ENCODE data around the gene ATP2A3.

Gene ATP2A3

DNA sequence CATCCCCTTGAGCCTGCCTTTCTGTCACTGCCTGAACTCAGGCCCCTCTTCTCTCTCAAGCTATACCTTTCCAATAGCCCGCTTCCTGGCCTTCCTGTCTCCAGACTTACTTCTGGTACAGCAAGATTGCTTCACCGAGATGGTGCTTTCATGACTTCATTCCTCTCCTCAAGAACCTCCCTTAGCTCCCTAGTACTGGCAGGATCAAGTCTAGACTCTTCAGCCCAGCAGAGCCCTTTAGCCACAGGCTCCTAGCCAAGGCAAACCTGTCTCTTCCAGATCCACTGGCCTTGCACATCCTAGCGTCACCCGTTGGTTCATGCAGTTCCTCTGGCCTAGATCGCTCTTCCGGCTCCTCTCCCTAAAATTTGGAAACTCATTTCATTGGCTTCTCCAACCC, 6.4 kb upstream of the ATP2A3 start:
- DNase-seq: no peak

DNA sequence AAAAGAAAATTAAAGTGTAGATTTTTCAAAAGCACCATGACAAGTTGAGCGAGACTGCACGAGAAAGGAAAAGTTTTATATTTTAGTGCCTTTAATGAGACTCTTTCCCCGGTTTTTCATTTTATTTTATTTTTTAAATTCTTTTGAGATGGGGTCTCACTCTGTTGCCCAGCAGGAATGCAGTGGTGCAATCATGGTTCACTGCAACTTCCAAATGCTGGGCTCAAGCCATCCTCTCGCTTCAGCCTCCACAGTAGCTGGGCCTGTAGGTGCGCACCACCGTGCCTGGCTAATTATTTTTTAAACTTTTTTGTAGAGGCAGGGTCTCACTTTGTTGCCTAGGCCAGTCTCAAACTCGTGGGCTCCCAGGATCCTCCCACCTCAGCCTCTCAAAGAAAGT, 5.7 kb upstream of the ATP2A3 start:
- no peak for DNase-seq

DNA sequence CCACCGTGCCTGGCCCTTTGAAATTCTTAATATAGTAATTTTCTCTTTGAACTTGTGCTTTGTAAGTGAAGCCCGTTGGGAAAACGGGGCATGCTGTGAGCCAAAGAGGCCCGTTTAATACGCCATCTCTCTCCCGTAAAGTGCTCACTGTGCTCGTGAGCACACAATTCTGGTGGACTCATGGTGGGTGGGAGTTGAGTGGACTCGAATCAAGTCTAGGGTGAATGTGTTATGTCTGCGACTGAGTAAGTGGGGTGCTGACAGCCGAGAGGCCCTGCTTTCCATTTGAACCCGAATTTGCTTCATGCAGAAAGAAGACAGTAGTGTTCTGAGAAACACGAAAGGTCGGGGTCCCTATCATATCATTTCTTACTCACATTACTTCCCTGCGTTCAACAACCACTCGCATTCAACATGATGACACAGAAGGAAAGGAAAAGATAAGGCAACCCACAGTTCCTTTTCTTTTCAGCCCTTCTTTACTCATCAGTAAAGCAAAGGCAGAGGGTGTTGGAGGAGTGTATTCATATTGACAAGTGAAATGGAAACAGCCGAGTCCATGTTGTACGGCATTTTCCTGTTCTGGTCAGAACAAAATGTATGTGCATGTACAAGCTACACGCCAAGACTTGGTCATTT, 4.8 kb upstream of the ATP2A3 start:
- no peak for DNase-seq

DNA sequence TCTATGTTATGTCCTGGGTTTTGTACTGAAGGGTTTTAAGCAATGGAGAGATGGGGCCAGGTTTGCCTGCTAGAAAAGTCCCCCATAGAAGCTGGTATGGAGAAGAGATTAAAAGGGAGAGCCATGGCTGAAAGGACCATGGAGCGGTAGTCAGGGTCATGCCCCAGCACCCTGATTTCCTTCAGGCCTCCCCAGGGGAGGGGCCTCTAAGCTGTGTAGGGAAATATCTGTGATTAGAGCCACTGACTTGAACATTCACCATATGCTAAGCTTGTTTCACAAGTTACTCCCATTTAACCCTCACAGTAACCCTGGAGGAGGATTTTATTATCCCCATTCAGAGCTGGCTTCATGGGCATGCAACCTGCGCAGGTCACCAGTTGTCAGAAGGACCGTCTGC, 3.8 kb upstream of the ATP2A3 start:
- DNase-seq: no peak

DNA sequence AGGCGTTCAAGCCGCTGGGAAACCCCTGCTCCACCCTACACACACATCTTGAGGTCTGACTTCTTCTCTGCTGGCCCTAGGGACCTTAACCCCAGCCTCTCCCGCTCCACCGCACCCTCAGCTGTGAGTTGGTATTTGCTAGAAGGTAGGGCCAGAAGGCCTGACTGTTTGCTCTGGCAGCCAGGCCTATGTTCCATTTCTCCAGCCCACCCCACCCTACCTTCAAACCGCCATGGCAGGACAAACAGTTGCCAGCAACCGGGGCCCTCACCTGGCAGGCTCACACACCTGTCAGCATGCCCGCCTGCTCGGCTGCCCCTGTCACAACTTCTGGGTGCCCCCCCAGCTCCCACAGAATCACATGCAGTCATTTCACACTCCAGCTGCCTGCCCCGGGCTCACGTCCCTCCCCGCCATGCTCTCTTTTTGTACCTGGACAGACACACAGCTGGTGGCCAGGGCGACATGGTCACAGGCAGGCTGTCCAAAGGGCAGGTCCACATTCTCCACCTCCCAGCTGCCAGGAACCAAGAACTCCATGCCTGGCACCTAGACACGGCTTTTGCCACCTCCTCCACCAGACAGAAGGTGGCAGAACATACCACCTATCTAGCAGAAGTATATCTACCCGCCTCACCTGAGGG, 2.6 kb upstream of the ATP2A3 start:
- no peak for DNase-seq

DNA sequence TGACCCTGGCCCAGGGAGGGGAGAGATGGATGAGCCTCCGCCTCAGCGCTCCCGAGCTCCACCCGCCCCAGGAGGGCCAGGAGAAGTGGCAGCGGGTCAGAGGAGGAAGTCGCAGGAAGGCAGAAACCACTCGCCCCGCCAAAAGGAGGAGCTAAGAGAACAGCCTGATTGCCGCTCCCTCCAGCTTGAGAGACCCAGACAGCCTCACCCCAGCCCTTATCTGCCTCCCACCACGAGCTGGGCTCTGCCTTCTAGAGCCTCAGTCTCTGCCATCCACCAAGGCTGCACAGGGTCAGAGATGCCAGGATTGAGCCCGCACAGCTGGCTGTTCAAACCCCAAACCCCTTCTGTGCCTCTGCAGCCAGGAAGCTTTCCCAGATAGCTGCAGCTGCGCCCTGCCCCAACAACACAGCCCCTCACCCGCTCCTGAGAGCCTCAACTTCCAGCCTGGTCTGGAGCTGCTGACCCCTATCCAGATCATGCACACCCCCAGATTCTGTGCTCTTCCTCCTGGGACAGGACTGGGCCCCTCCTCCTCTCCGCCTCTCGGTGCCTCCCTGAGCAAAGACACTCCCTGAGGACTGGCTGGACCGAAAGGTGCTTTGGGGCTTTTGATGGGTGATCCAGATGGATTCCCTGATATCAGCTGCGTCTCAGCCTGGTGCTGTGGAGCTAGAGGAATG, 1.0 kb upstream of the ATP2A3 start:
- peak; percentile 28 for DNase-seq

DNA sequence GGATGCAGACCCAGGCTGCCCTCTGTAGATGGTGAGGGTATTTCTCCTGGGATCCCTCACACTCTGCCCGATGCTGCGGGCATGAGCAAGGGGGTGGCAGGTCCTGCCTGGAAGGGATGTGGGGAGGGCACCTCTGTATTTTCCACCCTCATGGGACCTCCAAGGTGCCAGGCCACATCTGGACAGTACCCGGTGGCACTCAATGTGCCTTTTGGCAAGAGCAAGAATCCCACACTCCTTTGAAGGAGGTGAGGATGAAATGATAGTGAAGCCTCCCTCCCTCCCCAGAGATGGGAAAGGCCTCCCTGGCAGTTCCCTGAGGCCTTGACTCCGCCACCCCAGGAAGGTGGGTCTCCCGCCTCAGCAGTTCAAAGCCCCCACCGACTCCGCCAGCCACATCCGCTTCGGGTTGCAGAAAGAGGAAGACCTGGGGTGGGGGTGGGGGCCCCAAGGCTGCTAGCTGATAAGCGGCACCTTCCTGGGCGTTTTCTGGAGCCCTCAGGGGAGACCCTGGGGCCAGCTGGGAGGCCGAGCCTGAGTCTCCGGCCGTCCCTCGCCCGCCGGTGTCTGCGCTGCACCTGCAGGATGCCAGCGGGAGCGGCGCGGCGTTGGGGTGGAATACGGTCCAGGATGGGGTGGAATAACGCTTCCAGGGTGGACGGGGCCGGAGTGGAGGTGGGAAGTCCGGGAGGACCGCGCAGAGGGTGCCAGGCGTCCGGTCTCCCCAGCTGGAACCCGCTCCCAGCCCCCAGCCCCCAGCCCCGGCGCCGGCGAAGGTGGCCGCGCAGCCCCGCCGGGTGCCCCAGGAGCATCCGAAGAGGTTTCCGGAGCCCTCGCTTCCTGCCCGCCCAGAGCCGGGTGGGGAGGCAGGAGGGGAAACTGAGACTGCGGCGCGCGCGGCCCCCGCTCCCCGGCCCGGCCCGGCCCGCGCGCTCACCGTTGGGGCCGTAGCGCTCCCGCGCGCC, 718 bp downstream of the ATP2A3 start:
- peak; percentile 11 for DNase-seq

DNA sequence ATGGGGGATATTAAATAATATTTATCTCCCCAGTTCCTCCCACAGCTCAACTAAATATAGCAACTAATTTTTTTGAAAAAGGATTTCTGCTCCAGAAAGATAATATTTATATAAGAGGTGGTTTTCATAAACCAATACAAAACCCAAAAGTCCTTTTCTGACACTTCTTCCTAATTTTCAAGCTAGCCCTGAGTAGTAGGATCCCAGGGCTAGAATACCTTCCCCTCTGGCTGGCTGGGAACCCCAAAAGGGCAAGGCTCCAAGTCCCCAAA, 1.3 kb downstream of the ATP2A3 start:
- DNase-seq: no peak

DNA sequence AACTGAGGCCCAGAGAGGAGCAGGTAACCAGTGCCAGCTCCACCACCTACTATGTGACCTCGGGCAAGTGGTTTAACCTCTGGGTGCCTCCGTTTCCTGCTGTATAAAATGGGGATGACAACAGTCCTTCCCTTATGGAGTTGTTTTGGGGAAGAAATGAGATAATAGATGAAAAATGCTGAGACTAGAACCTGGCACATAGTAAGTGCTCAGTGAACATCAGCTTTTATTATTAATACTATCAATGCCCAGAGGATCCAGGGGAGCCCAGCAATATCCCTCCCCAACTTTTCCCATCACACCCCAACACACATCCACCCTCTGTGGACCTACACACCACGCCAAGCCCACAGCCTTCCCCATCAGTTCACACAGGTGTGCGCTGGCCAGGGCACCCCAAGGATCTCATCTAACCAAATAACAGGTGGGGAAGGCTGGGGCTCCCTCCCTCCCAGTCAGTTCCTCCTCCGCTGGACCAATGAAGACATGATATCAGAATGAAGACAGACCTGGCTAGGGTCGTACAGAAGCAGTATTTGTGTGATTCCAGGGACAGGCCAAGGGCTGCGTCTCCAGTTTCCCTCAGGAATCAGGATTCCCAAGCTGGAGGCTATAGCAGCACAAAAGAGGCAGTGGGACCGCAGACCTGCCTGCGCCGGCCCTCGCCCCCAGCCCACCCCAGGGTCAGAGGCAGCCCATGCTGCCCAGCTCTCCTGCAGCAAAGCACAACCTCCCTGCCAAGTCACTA, 1.8 kb downstream of the ATP2A3 start:
- DNase-seq: no peak

DNA sequence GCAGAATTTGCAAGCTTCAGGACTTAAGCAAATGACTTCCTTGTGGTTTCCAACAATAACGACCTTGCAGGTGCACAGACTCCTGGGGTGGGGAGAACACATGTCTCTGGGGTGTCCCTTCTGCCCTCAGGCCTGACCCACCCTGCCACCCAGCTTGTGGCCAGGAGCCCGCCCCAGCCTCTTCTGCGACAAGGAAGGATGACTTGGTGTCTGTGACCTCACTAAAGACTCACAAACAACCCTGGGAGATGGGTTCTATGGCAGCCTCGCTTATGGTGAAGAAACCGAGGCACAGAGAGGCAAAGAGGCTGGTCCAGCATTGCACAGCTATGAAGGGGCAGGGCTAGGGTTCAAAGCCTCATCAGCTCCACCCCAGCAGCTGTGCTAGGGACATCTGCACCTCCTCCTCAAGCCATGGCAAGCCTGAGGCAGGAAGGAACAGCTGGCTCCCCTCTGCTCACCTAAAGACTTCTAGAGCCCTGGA, 2.6 kb downstream of the ATP2A3 start:
- DNase-seq: no peak

DNA sequence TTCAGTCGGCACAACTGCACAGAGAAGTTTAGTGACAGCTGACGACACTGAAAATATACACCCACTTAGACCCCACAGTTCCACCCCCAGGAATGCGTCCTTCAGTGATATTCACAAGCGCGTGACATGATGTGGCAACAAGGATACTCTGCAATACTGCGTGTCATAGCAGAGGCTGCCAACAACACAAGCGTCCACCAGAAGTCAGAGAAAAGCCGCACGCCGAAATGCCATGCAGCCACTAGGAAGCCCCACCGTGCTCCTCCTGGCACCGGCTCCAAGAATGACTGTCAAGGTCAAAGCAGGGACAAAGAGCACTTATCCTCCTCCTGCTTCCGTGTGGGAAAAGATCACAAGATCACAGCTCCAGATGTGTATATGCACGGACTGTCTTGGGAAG, 3.5 kb downstream of the ATP2A3 start:
- no peak for DNase-seq

DNA sequence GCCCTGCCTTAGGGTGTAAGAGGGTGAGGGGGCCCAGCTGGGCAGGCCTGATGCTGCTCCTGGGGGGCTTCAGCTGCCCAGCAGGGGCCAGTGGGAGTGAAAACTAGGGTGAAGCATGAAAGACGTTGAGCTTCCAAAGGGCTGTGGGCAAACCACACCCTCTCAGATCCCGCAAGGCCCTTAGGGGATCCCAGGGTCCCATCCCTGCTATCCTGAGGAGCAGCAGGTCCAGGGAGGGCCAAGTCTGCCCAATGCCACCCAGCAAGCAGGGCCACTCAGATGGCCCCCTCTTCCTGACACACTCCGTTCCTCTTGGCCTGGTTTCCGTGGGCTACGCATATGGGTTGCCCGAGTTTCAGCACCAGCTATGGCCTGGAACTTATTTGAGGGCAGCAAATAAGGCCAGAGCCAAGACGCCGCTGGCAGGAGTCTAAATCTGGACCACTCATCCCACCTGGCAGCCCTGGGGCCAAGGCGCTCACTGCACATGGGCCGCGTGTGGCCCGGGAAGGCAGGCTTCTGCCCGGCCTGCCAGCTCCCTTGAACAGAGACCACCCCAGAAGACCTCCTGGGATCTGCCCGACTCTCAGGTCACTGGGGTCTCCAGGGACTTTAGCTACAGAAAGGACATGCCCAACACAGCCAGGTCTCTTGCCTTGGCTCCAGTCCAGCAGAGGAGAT, 4.2 kb downstream of the ATP2A3 start:
- no peak for DNase-seq

DNA sequence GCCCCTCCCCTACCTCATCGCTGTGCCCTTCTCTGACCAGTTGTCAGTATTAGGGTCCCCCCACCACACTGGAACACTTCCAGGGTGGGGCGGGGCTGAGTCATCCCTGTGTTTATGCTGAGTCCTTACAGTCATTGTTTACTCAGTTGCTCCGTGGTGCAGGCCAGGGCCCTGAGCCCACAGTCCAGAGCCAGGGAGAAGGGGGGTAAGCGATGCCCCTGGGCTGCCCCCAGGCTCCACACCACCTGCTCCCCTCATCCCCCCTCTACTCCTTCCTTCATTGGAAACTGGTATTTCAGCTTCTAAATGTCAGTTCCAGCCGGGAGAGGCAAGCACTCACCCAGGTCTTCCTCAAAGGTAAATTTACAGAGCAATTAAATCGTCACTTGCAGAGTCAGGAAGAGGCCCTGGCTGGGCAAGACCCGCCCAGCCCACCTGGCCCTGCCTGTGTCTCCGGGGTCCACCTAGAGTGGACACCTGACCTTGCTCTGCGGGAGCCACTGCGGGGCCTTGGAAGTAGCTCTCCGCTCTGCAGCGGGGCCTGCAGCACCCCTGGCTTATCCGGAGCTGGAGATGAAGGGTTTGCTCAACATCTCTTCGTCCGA, 4.8 kb downstream of the ATP2A3 start:
- DNase-seq: no peak

DNA sequence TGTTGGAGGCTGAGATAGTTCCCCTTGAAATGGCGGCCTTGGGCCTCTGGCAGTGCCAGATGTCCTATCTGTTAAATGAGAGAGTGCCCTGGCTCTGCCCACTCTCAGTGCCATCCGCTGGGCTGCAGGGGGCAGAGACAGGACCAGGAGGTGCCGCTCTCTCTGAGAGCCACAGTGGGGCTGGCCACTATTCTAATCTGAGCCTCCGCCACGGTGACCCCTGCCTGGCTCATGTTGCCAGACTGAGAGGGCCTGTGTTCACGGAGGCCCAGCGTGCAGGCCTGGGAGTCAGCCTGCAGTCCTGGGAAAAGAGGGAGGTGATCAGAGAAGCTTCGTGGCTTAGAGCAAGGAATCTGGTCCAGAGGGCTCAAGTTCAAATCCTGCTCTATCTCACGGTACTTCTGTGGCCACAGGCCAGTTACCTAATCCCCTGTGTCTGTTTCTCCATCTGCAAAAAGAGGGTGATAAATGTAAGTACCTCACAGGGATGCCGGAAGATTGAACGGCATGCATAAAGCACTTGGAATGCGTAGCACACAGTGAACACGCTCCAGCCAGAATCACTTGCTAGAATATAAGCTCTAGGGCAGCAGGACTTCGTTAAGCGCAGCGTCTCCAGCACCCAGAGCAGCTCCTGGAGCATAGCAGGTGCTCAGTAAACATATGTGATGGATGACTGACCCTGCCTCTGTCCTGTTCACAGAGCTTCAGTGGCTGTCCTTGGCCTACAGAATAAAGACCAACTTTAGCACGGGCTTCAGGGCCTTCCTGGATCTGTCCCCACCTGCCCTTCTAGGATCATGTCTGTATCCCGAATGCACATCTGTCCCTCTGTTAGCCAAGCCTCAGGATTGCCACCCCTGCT, 6.3 kb downstream of the ATP2A3 start:
- no peak for DNase-seq

DNA sequence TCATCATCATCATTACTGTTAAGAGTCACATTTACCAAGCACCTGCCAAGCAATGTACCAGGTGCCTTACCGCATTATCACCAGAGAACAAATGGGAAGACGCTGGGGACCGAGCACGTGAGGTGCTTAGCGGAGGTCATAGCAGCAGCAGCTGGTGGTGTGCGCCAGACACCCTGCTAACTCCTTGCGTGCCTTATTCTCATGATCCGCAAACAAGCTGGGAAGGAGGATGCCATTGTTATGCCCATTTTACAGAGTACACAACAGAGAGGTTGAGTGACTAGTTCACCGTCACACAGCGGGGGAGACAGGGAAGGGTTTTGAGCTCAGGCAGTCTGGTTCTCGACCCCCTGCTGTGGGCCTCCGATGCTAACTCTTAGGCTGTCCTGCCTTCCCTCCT, 7.3 kb downstream of the ATP2A3 start:
- no peak for DNase-seq

DNA sequence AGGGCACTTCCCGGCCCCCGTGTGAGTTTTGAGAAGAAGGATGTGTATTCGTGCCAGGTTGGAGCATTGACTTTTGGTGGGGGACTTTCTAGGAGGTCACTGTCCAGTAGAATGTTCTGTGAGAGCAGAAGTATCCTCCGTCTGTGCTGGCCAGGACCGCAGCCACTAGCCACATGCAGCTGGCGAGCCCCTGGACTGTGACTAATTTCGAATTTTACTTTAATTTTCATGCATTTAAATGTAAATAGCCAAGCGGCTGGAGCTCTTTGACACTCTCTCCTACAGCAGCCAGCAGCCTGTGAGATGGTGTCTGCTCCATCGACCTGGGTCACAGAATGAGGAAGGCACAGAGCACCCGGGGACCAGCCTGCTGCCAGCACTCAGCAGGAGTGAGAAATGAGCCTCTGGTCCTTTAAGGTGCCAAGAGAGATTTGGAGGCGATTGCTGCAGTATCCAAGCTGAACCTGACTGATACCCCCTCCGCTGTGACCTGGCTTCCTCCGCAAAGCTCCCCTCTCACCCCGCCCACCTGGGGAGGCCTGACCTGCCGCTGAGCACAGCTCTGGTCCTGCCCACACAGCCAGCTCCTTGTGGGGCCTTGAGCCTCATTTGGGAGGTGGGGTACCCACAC, 7.8 kb downstream of the ATP2A3 start:
- DNase-seq: no peak

DNA sequence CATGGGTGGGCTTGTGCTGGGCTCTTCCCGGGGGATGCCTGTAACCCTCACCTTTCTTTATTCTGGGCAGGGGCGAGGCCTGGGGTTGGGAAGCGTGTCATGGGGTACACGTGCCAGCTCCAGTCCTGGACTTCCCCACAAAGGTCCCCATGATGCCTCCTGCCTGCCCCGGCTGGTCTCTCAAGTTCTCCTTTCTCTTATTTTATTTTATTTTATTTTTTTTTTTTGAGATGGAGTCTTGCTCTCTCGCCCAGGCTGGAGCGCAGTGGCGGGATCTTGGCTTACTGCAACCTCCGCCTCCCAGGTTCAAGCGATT, 8.6 kb downstream of the ATP2A3 start:
- no peak for DNase-seq

DNA sequence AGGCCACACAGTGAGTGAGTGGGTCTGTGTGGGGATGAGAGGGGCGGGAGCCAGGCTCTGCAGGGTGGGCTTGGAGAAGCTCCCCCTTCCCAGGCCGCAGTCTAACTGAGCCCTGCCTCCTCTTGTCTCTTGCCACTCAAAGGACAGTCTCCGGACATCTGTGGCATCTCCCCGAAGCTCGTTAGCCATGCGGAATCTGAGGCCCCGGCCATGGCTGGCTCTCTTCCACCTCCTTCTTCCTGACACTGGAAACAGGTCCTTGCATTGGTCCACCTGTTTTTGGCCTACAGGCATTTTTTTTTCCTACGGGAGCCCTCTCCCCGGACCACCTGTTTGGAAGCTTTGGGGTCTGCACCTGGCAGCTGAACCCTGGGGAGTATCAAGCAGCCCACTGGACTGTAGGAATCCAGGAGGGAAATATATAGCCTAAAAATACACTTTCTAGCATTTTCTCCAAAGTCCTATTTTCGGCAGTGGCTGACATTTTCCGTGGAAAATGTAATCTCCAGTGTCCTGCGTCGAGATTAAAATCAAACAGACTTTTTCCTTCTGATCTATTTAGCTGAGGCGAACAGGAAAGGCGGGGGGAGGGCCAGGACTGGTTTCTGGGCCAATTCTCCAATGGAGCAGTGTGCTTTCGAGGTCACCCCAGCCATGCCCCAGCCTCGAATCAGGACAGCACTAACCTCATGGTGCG, 9.1 kb downstream of the ATP2A3 start:
- DNase-seq: no peak

DNA sequence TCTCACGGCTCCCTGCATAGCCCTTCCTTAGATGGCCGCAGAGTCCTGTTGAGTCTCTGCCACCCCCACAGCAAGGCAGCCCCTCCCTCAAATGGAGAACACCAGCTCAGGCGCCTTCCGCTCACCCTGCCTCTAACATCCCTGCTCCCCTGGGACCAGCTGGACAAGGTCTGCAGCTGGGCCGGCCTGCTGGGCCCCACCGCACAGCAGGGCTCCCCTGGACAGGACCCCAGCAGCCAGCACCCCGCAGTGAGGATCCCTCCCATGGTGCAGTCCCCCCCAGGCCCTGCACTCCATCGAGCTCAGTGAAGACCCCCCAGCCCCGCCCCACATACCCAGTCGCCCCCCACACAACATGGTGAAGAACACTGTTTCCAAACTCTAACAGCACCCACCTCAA, 10.2 kb downstream of the ATP2A3 start:
- no peak for DNase-seq

DNA sequence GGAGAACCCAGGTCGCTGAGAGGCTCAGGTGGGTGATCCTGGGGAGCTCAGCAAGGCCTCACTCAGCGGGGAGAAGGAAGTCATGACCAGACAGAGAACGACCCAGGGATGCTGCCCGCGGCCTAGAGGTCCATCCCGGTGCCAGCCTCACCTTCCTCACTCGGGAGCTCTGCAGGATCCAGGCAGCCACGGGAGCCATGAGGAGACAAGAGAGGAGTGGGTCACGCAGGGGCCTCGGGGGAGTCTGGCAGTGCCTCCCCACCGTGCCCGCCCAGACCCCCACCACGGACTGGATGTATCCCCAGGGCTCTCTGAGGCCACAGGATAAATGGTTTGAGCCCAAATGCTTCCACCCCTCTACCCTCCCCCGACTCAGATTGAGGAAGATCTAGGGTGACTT, 10.7 kb downstream of the ATP2A3 start:
- DNase-seq: no peak
